ENCODE measurements around the gene GPR68. TPM values are rescaled to one million over a fixed set of nuclear protein-coding genes. Genes with fewer than 3 reads are reported as not detected.
"Not testable (repeated sequence)": the region's sequence is repeated elsewhere in the genome, so short reads cannot be mapped to it uniquely, and the experiment has no call there.

Gene GPR68
- total RNA-seq, 3 donors from 2014 or later = 4.1 to 6.1 (median 6.0) TPM

DNA sequence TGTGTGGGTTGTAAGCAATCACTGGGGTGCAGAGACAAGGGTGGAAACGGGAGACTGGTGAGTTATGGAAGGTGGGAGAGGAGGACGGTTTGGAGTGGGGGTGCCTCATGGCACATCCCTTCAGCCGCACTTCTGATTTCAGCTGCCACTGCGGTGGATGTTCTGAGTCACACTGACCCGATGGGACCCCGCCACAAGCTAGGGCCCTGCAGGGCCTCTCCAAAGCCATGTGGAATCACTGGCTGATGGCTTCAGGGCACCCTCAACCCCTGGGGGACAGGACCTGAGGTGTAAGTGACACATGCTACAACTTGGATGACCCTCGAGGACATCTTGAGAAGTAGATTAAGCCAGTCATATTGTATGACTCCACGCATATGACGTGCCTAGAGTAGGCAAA lies 53.7 kb downstream of the GPR68 start:
- peaks cover 18% of the 10 kb centered on the region for H3K4me1 Mint-ChIP-seq (ENCODE audit: low read depth)
- H3K27me3 Mint-ChIP-seq (ENCODE audit: low read depth) = no peaks in the 10 kb centered on the region
- DNase-seq (no peak), ATAC-seq (no peak)
- H3K36me3 Mint-ChIP-seq (ENCODE audit: insufficient read depth) = peaks cover 40% of the 10 kb centered on the region
- H3K9me3 Mint-ChIP-seq = no peaks in the 10 kb centered on the region
- H3K4me3 Mint-ChIP-seq = no peak overlapping the region

DNA sequence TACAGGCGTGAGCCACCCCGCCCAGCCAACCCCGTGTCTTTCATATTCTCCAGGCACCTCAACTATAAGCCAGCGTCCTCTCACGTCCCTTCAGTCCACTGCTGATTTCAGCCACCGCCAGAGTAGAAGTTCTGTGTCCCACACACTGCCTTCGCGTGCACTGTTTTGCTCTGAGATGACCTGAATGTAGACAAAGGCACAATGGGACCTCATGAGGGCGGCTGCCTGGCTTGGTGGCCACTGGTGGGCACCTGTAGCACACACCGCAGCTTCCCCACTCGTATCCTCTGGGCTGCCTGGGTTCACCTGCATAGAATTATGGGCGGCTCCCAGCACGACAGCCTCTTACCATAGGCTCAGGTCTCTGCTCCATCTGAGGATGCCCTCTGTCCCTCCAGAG lies 57.2 kb downstream of the GPR68 start:
- H3K36me3 Mint-ChIP-seq (ENCODE audit: insufficient read depth) = peaks cover 36% of the 10 kb centered on the region

DNA sequence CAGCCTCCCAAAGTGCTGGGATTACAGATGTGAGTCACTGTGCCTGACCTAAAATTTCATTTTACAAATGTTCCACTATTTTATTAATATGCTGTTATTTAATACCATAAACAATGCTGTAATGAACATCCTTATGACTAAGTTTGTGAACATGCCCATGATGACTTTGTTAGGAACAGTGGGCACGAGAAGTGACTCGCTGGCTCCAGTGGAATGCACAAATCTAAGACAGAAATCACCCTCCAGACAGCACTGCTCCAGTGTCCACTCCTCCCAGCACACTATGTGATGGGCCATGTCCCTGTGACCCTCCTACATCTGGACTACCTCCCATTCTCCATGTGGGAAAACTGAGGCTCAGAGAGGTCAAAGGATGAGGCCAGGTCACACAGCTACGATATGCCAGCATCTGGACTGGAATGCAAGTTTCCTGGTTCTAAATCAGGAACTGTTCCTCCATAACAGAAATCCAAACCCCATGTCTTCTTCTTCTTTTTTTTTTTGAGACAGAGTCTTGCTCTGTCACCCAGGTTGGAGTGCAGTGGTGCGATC lies 57.9 kb downstream of the GPR68 start:
- H3K36me3 Mint-ChIP-seq (ENCODE audit: insufficient read depth) = peaks cover 30% of the 10 kb centered on the region
- H3K9me3 Mint-ChIP-seq = no peaks in the 10 kb centered on the region

More for the DNA sequence above, 57.2 kb downstream of the GPR68 start:
- Mint-ChIP-seq H3K27me3 (ENCODE audit: low read depth) (no peaks in the 10 kb centered on the region), H3K4me3 (no peak overlapping the region), H3K4me1 (ENCODE audit: low read depth) (no peaks in the 10 kb centered on the region), H3K9me3 (no peaks in the 10 kb centered on the region)
- DNase-seq = no peak
- no peak for ATAC-seq

DNA sequence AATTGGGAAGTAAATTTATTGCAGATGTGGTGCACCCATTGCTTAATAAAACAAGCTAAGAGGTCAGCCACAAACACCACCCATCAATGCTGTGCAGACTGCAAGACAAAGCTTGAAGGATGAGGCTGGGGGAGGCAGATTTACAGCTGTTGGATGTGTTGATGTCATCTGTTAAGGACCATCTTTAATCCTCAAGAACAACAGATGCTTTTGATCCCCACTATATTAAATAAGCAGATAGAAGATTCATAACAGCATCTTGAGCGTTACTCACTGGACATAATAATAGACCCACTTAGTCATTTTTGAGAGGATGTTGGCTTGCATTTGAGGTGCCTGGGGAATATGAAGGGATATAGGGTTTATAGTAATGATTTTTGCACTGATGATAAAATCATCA lies 58.8 kb downstream of the GPR68 start:
- ATAC-seq (no peak), DNase-seq (no peak)
- no peaks in the 10 kb centered on the region for H3K9me3 Mint-ChIP-seq
- H3K27me3 Mint-ChIP-seq (ENCODE audit: low read depth) = no peaks in the 10 kb centered on the region
- no peaks in the 10 kb centered on the region for H3K4me1 Mint-ChIP-seq (ENCODE audit: low read depth)
- H3K36me3 Mint-ChIP-seq (ENCODE audit: insufficient read depth) = peaks cover 26% of the 10 kb centered on the region
- no peak overlapping the region for H3K4me3 Mint-ChIP-seq

More for the DNA sequence above, 57.9 kb downstream of the GPR68 start:
- Mint-ChIP-seq H3K4me1 (ENCODE audit: low read depth) (no peaks in the 10 kb centered on the region), H3K27me3 (ENCODE audit: low read depth) (no peaks in the 10 kb centered on the region), H3K4me3 (no peak overlapping the region)
- DNase-seq (no peak), ATAC-seq (no peak)

DNA sequence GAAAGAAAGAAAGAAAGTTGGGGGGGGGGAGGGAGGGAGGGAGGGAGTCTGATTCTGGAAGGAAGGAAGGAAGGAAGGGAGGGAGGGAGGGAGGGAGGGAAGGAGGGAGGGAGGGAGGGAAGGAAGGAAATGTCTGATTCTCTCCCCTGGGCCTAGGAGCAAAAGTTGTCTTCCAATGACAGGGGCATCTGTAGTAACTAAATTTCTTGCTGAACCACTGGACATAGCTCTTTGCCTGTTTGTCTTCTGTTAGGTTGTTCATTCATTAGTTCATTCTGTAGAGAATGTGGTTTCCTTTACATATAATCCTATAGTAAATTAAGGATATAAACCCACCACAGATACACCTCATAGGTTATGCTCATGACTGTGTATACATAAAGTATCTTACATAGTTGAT lies 59.9 kb downstream of the GPR68 start:
- ATAC-seq = no peak
- no peaks in the 10 kb centered on the region for H3K4me1 Mint-ChIP-seq (ENCODE audit: low read depth)
- no peak for DNase-seq
- H3K36me3 Mint-ChIP-seq (ENCODE audit: insufficient read depth) = peaks cover 20% of the 10 kb centered on the region
- no peak overlapping the region for H3K4me3 Mint-ChIP-seq
- no peaks in the 10 kb centered on the region for H3K9me3 Mint-ChIP-seq
- H3K27me3 Mint-ChIP-seq (ENCODE audit: low read depth) = no peaks in the 10 kb centered on the region

DNA sequence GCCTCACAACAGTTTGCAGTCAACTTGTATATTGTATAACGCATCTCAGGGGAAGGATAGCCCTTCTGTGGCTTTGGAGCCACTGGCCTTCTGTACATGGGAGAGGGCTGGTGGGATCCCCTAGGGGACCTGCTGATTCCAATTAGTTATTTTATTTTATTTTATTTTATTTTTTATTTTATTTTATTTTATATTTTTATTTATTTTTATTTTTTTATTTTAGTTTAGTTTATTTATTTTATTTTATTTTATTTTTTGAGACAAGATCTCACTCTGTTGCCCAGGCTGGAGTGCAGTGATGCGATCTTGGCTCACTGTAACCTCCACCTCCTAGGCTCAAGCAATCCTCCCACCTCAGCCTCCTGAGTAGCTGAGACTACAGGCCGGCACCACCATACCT lies 61.8 kb downstream of the GPR68 start:
- not testable (repeated sequence) for H3K4me3 Mint-ChIP-seq; DNase-seq; H3K9me3 Mint-ChIP-seq; H3K27me3 Mint-ChIP-seq (ENCODE audit: low read depth); ATAC-seq; H3K4me1 Mint-ChIP-seq (ENCODE audit: low read depth)
- peaks cover 15% of the 10 kb centered on the region for H3K36me3 Mint-ChIP-seq (ENCODE audit: insufficient read depth)

Other genes starting within 250 kb of the GPR68 start
- 10 to 100 TPM; 17.3 to 19.5 (median 19.4) TPM for gene RPS6KA5, start 184.1 kb downstream of the GPR68 start, total RNA-seq
- 10 to 100 TPM; 25.1 to 29.0 (median 26.7) TPM for gene DGLUCY, start 130.6 kb downstream of the GPR68 start, total RNA-seq
- gene CCDC88C, start 173.1 kb upstream of the GPR68 start, total RNA-seq = 10 to 100 TPM; 50.3 to 60.2 (median 58.2) TPM